SH-SY5Y (cell line): ENCODE measurements around the gene G0S2.

Experiments used
- GATA2 ChIP-seq: IDR thresholded peaks from 2 replicates; pipeline ENCODE4 v1.6.1; 2011; ENCODE audit warnings: mild to moderate bottlenecking, low read depth, low read length
- GATA3 ChIP-seq: IDR thresholded peaks from 2 replicates; pipeline ENCODE4 v1.6.1; 2011; ENCODE audit warnings: low read depth, mild to moderate bottlenecking, low read length, moderate library complexity

G0S2 gene

GRCh38 chr1:209674957-209675564 lies at the start of gene G0S2:
TSS of gene G0S2 (plus strand) at chr1:209675412. CDS start at chr1:209675685, 273 bp downstream.
- TF ChIP-seq GATA2 (no peak), GATA3 (no peak)

- TF ChIP-seq GATA3 (no peak), GATA2 (no peak)
These were observed 49.4 kb upstream of the G0S2 start for GRCh38 chr1:209625791-209626285.

GRCh38 chr1:209626346-209627026 lies 48.7 kb upstream of the G0S2 start:
- no peak for TF ChIP-seq GATA3
- no peak for TF ChIP-seq GATA2

- TF ChIP-seq GATA3 (no peak), GATA2 (no peak)
These were observed 48.0 kb upstream of the G0S2 start for GRCh38 chr1:209627027-209627731.

GRCh38 chr1:209627732-209628196 lies 47.4 kb upstream of the G0S2 start:
- TF ChIP-seq GATA2 (no peak), GATA3 (no peak)

GRCh38 chr1:209628618-209629299 lies 46.5 kb upstream of the G0S2 start:
- TF ChIP-seq GATA2, result no peak
- TF ChIP-seq GATA3, result no peak

GRCh38 chr1:209629621-209630382 lies 45.4 kb upstream of the G0S2 start:
- TF ChIP-seq GATA2, result no peak
- TF ChIP-seq GATA3, result no peak

GRCh38 chr1:209630383-209631225 lies 44.6 kb upstream of the G0S2 start:
- TF ChIP-seq GATA2 (no peak), GATA3 (no peak)

- TF ChIP-seq GATA2 (no peak), GATA3 (no peak)
These were observed 41.7 kb upstream of the G0S2 start for GRCh38 chr1:209633335-209633997.

GRCh38 chr1:209634005-209634737 lies 41.0 kb upstream of the G0S2 start:
- TF ChIP-seq GATA2, result no peak
- no peak for TF ChIP-seq GATA3

GRCh38 chr1:209635850-209636249 lies 39.4 kb upstream of the G0S2 start:
- TF ChIP-seq GATA3, result no peak
- no peak for TF ChIP-seq GATA2
